Measurements from ENCODE around the gene OAF.

DNA sequence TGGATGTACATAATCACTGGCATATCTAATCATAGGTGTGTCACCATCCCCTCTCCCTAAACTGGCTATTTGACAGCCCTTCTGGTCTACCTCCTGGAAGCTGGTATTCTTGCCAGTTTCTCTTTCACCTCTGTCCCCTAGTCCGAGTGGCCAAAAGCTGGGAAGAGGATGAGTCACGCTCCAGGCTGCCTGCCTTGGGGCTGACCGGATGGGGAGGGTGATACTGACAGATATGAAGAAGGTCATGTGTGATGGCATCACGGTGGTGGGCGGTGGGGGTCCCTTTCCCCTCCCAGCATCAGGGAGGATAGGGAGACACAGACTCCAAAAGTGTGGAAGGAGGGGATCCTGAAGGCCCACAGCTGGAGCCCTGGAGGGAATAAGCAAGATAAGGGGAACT lies 4.8 kb downstream of the OAF start:
- no peak for TF ChIP-seq POLR2AphosphoS5 (IDR thresholded peaks at IDR 0.05; ENCODE audit: low read depth)
- TF ChIP-seq, protein P1, sequence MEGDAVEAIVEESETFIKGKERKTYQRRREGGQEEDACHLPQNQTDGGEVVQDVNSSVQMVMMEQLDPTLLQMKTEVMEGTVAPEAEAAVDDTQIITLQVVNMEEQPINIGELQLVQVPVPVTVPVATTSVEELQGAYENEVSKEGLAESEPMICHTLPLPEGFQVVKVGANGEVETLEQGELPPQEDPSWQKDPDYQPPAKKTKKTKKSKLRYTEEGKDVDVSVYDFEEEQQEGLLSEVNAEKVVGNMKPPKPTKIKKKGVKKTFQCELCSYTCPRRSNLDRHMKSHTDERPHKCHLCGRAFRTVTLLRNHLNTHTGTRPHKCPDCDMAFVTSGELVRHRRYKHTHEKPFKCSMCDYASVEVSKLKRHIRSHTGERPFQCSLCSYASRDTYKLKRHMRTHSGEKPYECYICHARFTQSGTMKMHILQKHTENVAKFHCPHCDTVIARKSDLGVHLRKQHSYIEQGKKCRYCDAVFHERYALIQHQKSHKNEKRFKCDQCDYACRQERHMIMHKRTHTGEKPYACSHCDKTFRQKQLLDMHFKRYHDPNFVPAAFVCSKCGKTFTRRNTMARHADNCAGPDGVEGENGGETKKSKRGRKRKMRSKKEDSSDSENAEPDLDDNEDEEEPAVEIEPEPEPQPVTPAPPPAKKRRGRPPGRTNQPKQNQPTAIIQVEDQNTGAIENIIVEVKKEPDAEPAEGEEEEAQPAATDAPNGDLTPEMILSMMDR (conservative IDR thresholded peaks at IDR 0.05; ENCODE audit: low read depth in 2 of 2): no peak
- TF ChIP-seq EZH2 (IDR thresholded peaks at IDR 0.05; ENCODE audit: low read depth, unreplicated experiment): no peak
- TF ChIP-seq ZNF331 (CRISPR knock-in tag; IDR thresholded peaks at IDR 0.05; ENCODE audit: low read depth): no peak
- TF ChIP-seq EZH2phosphoT487 (IDR thresholded peaks at IDR 0.05; ENCODE audit: unreplicated experiment): no peak
- no peak for TF ChIP-seq ZNF462 (CRISPR knock-in tag; IDR thresholded peaks at IDR 0.05)
- TF ChIP-seq JUNB (IDR thresholded peaks at IDR 0.05; ENCODE audit: unreplicated experiment): no peak
- TF ChIP-seq, protein P2, sequence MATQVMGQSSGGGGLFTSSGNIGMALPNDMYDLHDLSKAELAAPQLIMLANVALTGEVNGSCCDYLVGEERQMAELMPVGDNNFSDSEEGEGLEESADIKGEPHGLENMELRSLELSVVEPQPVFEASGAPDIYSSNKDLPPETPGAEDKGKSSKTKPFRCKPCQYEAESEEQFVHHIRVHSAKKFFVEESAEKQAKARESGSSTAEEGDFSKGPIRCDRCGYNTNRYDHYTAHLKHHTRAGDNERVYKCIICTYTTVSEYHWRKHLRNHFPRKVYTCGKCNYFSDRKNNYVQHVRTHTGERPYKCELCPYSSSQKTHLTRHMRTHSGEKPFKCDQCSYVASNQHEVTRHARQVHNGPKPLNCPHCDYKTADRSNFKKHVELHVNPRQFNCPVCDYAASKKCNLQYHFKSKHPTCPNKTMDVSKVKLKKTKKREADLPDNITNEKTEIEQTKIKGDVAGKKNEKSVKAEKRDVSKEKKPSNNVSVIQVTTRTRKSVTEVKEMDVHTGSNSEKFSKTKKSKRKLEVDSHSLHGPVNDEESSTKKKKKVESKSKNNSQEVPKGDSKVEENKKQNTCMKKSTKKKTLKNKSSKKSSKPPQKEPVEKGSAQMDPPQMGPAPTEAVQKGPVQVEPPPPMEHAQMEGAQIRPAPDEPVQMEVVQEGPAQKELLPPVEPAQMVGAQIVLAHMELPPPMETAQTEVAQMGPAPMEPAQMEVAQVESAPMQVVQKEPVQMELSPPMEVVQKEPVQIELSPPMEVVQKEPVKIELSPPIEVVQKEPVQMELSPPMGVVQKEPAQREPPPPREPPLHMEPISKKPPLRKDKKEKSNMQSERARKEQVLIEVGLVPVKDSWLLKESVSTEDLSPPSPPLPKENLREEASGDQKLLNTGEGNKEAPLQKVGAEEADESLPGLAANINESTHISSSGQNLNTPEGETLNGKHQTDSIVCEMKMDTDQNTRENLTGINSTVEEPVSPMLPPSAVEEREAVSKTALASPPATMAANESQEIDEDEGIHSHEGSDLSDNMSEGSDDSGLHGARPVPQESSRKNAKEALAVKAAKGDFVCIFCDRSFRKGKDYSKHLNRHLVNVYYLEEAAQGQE (IDR thresholded peaks at IDR 0.05; ENCODE audit: unreplicated experiment): no peak
- TF ChIP-seq NANOG (IDR thresholded peaks at IDR 0.05; ENCODE audit: borderline replicate concordance): no peak
- TF ChIP-seq CREB1 (CRISPR knock-in tag; IDR thresholded peaks at IDR 0.05; ENCODE audit: low read depth): no peak
- TF ChIP-seq ZNF114 (CRISPR knock-in tag; IDR thresholded peaks at IDR 0.05): no peak

Data from GM23338 (cell line).